ENCODE results near the gene EYS. TPM values are rescaled to one million over a fixed set of nuclear protein-coding genes. Genes with fewer than 3 reads are reported as not detected.

Gene EYS
- total and polyA plus RNA-seq, 2 of the 13 experiments (the other 11 are each of a cell fraction or from before 2014, with no cell fraction given): 0.04 to 0.07 TPM

DNA sequence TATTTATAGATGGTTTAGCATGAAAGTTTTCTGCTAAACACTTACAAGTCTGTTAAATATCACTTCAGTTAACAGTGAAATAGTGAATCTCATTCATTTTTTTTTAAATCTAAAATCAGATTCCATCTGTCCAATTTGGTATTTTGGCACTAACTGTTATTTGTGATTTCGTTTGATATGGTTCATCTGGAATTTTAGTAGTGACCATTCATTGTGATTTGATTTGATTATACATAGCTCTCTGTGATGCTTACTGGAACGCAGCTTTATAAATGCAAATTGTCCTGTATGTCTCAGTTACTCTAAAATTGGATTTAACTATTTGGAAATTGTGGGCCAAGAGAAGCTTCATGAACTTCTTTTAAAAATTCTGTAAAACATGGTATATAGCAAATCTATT is 571.5 kb downstream of the EYS start:
- no peak overlapping the region for H2AFZ ChIP-seq (ENCODE audit: low read length)
- intact Hi-C loops (cut with micrococcal nuclease; ENCODE audit: unreplicated experiment) (no loop called here), in situ Hi-C loops (cut with HindIII; ENCODE audit: extremely low pct_ligation_motif_present, low pct_unique_long_range_greater_than_20kb) (no loop called here)
- H3K79me2 ChIP-seq (ENCODE audit: insufficient read depth, low read length): no peaks in the 10 kb centered on the region
- TF ChIP-seq RXRA (CRISPR knock-in tag; IDR thresholded peaks at IDR 0.05) (no peak), GATA4 (IDR thresholded peaks at IDR 0.05; ENCODE audit: borderline replicate concordance, low read depth) (no peak), TEAD2 (CRISPR knock-in tag; IDR thresholded peaks at IDR 0.05) (no peak), NAIF1 (CRISPR knock-in tag; IDR thresholded peaks at IDR 0.05; ENCODE audit: borderline replicate concordance) (no peak), NFKBIZ (CRISPR knock-in tag; IDR thresholded peaks at IDR 0.05) (no peak), FOXC1 (CRISPR knock-in tag; IDR thresholded peaks at IDR 0.05; ENCODE audit: borderline replicate concordance) (no peak), ZNF543 (CRISPR knock-in tag; IDR thresholded peaks at IDR 0.05) (no peak), CENPT (CRISPR knock-in tag; IDR thresholded peaks at IDR 0.05; ENCODE audit: low read depth) (no peak), IRF2 (CRISPR knock-in tag; IDR thresholded peaks at IDR 0.05) (no peak), ELF4 (CRISPR knock-in tag; IDR thresholded peaks at IDR 0.05; ENCODE audit: borderline replicate concordance) (no peak)
- H4K20me1 ChIP-seq (ENCODE audit: insufficient read depth, low read length): no peaks in the 10 kb centered on the region
- BruUV-seq (replicated peaks): no TSS peak
- no peaks in the 10 kb centered on the region for H3K9me3 ChIP-seq (ENCODE audit: low read length)
- no peak overlapping the region for H3K4me2 ChIP-seq (ENCODE audit: low read depth, low read length)
- CTCF ChIA-PET (ENCODE audit: low intra/inter-chr PET ratio, low total read pairs): no interaction called here
- POLR2A ChIA-PET: no interaction called here
- H3K27ac ChIP-seq (ENCODE audit: extremely low read length, insufficient read depth, low read length): no peak overlapping the region
- no peak overlapping the region for H3K9ac ChIP-seq (ENCODE audit: insufficient read depth, low read depth, low read length)
- no peak for FAIRE-seq
- H3K4me1 ChIP-seq (ENCODE audit: insufficient read depth, low read length): no peaks in the 10 kb centered on the region
- ATAC-seq: no peak
- no peaks in the 10 kb centered on the region for H3K27me3 ChIP-seq (ENCODE audit: control insufficient read depth in 1 of 2, insufficient read depth in 2 of 2, low read length in 2 of 2)
- H3K36me3 ChIP-seq (replicated peaks in 1 of 2; ENCODE audit: control insufficient read depth in 1 of 2, insufficient read depth in 2 of 2, low read length in 2 of 2): no peaks in the 10 kb centered on the region
- H3K4me3 ChIP-seq (replicated peaks in 1 of 3; ENCODE audit: insufficient read depth in 1 of 3, low read depth in 2 of 3, low read length in 3 of 3): no peak overlapping the region
- 2% methylated on average over 2 of the region's 2 CpGs for WGBS (ENCODE audit: low lambda C conversion rate)
- DNase-seq (ENCODE audit: low spot score): no peak

DNA sequence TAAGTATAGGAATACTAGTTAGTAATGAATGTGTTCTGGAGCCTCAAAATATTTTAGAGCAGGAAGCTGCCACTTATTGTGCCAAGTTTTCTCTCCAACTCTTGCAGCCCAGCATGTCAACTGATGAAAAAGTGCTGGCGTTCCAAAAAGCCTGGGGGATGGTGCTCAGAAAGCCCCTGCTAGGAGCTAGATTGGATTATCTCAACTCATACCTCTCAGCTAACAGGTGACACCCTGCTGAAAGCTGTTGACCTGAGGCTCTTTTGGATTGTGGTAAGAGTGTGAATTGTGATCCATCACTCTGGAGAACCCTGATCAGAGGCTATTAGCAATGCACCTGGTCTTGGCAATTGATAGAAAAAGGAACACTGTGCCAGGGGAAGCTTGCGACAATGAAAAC is 580.4 kb downstream of the EYS start:
- CTCF ChIA-PET (ENCODE audit: low intra/inter-chr PET ratio, low total read pairs): no interaction called here
- no TSS peak for BruUV-seq (replicated peaks)
- 43% methylated on average over 2 of the region's 2 CpGs for WGBS (ENCODE audit: low lambda C conversion rate)
- TF ChIP-seq, protein P1, sequence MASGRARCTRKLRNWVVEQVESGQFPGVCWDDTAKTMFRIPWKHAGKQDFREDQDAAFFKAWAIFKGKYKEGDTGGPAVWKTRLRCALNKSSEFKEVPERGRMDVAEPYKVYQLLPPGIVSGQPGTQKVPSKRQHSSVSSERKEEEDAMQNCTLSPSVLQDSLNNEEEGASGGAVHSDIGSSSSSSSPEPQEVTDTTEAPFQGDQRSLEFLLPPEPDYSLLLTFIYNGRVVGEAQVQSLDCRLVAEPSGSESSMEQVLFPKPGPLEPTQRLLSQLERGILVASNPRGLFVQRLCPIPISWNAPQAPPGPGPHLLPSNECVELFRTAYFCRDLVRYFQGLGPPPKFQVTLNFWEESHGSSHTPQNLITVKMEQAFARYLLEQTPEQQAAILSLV (CRISPR knock-in tag; IDR thresholded peaks at IDR 0.05; ENCODE audit: borderline replicate concordance): no peak
- TF ChIP-seq SCMH1 (CRISPR knock-in tag; IDR thresholded peaks at IDR 0.05; ENCODE audit: borderline replicate concordance) (no peak), MAZ (IDR thresholded peaks at IDR 0.05; ENCODE audit: borderline replicate concordance, low read depth, low read length) (no peak), MAZ (CRISPR knock-in tag; IDR thresholded peaks at IDR 0.05; ENCODE audit: low read depth) (no peak), NFE2 (CRISPR knock-in tag; IDR thresholded peaks at IDR 0.05) (no peak), ZFX (CRISPR knock-in tag; IDR thresholded peaks at IDR 0.05; ENCODE audit: low read depth) (no peak), ZNF746 (CRISPR knock-in tag; IDR thresholded peaks at IDR 0.05) (no peak), HDAC2 (CRISPR knock-in tag; IDR thresholded peaks at IDR 0.05) (no peak), EHMT2 (IDR thresholded peaks at IDR 0.05; ENCODE audit: borderline replicate concordance, low read depth, low read length) (no peak)
- TF ChIP-seq, protein P2, sequence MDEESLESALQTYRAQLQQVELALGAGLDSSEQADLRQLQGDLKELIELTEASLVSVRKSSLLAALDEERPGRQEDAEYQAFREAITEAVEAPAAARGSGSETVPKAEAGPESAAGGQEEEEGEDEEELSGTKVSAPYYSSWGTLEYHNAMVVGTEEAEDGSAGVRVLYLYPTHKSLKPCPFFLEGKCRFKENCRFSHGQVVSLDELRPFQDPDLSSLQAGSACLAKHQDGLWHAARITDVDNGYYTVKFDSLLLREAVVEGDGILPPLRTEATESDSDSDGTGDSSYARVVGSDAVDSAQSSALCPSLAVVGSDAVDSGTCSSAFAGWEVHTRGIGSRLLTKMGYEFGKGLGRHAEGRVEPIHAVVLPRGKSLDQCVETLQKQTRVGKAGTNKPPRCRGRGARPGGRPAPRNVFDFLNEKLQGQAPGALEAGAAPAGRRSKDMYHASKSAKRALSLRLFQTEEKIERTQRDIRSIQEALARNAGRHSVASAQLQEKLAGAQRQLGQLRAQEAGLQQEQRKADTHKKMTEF (CRISPR knock-in tag; IDR thresholded peaks at IDR 0.05): no peak

More for the DNA sequence above, 580.4 kb downstream of the EYS start:
- no peak overlapping the region for H3K9ac ChIP-seq (ENCODE audit: insufficient read depth, low read depth, low read length)
- no peaks in the 10 kb centered on the region for H3K27me3 ChIP-seq (ENCODE audit: control insufficient read depth in 1 of 2, insufficient read depth in 2 of 2, low read length in 2 of 2)
- no peak overlapping the region for H3K27ac ChIP-seq (ENCODE audit: extremely low read length, insufficient read depth, low read length)
- DNase-seq (ENCODE audit: low spot score) (no peak), ATAC-seq (no peak), FAIRE-seq (no peak)
- no peaks in the 10 kb centered on the region for H3K79me2 ChIP-seq (ENCODE audit: insufficient read depth, low read length)
- no peaks in the 10 kb centered on the region for H3K4me1 ChIP-seq (ENCODE audit: insufficient read depth, low read length)
- no peaks in the 10 kb centered on the region for H4K20me1 ChIP-seq (ENCODE audit: insufficient read depth, low read length)
- in situ Hi-C loops (cut with HindIII; ENCODE audit: extremely low pct_ligation_motif_present, low pct_unique_long_range_greater_than_20kb): no loop called here
- H3K9me3 ChIP-seq (ENCODE audit: low read length): no peaks in the 10 kb centered on the region
- intact Hi-C loops (cut with micrococcal nuclease; ENCODE audit: unreplicated experiment): no loop called here
- POLR2A ChIA-PET: no interaction called here
- no peak overlapping the region for H2AFZ ChIP-seq (ENCODE audit: low read length)
- H3K4me2 ChIP-seq (ENCODE audit: low read depth, low read length): no peak overlapping the region
- H3K36me3 ChIP-seq (replicated peaks in 1 of 2; ENCODE audit: control insufficient read depth in 1 of 2, insufficient read depth in 2 of 2, low read length in 2 of 2): no peaks in the 10 kb centered on the region
- H3K4me3 ChIP-seq (replicated peaks in 1 of 3; ENCODE audit: insufficient read depth in 1 of 3, low read depth in 2 of 3, low read length in 3 of 3): no peak overlapping the region

Measured in HepG2 (cell line).